Type B pancreatic cell (in vitro differentiated cells): ENCODE measurements around the gene ARHGEF28. TPM values are rescaled to one million over a fixed set of nuclear protein-coding genes. Genes with fewer than 3 reads are reported as not detected.

Source experiments
- DNase-seq: peaks from one replicate; pipeline ENCODE4 v3.0.0; 2021; ENCODE audit warnings: mixed read lengths; ENCODE audit not compliant: unreplicated experiment; ENCODE audit errors: extremely low spot score
- H3K27ac Mint-ChIP-seq: 2 replicates; pipeline ENCODE4 v1.8.0; 2021; ENCODE audit warnings: mild to moderate bottlenecking, mixed read lengths
- H3K27me3 Mint-ChIP-seq: 2 replicates; pipeline ENCODE4 v1.8.0; 2021; ENCODE audit warnings: mixed read lengths
- H3K36me3 Mint-ChIP-seq: 2 replicates; pipeline ENCODE4 v1.8.0; 2021; ENCODE audit warnings: mixed read lengths
- H3K4me1 Mint-ChIP-seq: one replicate; pipeline ENCODE4 v1.8.0; 2021; ENCODE audit warnings: mixed read lengths; ENCODE audit not compliant: unreplicated experiment
- H3K4me3 Mint-ChIP-seq: 2 replicates; pipeline ENCODE4 v1.8.0; 2021; ENCODE audit warnings: mild to moderate bottlenecking, mixed read lengths
- H3K9me3 Mint-ChIP-seq: 2 replicates; pipeline ENCODE4 v1.8.0; 2021; ENCODE audit warnings: mixed read lengths
- CTCF ChIP-seq: fragments of 200-600 bp; sonication (generic); conservative IDR thresholded peaks from 2 replicates; pipeline ENCODE4 v1.5.0; 2021; ENCODE audit warnings: antibody characterized with exemption, mild to moderate bottlenecking
- total RNA-seq: library from RNA; stranded (reverse); gene quantifications from 2 replicates; pipeline ENCODE4 v1.2.1, GENCODE V29; 2021; ENCODE audit warnings: low replicate concordance

The ARHGEF28 gene
- total RNA-seq, 1 donor from 2014 or later = 24.9 TPM

GRCh38 chr5:73917891-73918290 lies 291.9 kb downstream of the ARHGEF28 start:
- Mint-ChIP-seq H3K9me3 (no peaks in the 10 kb centered on the region), H3K36me3 (peaks cover 8% of the 10 kb centered on the region), H3K4me3 (no peak overlapping the region), H3K27ac (no peak overlapping the region), H3K27me3 (no peaks in the 10 kb centered on the region), H3K4me1 (peaks cover 25% of the 10 kb centered on the region)
- DNase-seq = no peak
- TF ChIP-seq CTCF = no peak

GRCh38 chr5:73918791-73919221 lies 292.8 kb downstream of the ARHGEF28 start:
- Mint-ChIP-seq H3K27me3 (no peaks in the 10 kb centered on the region), H3K36me3 (peaks cover 11% of the 10 kb centered on the region), H3K9me3 (no peaks in the 10 kb centered on the region), H3K4me1 (peaks cover 22% of the 10 kb centered on the region), H3K27ac (no peak overlapping the region), H3K4me3 (no peak overlapping the region)
- TF ChIP-seq CTCF = no peak
- no peak for DNase-seq

GRCh38 chr5:73921741-73922140 lies 295.7 kb downstream of the ARHGEF28 start:
- H3K4me3 Mint-ChIP-seq = no peak overlapping the region
- H3K4me1 Mint-ChIP-seq = peaks cover 20% of the 10 kb centered on the region
- peaks cover 27% of the 10 kb centered on the region for H3K36me3 Mint-ChIP-seq
- no peak overlapping the region for H3K27ac Mint-ChIP-seq
- no peaks in the 10 kb centered on the region for H3K27me3 Mint-ChIP-seq
- DNase-seq = no peak
- no peak for TF ChIP-seq CTCF
- H3K9me3 Mint-ChIP-seq = no peaks in the 10 kb centered on the region

- peaks cover 27% of the 10 kb centered on the region for H3K36me3 Mint-ChIP-seq
- peaks cover 20% of the 10 kb centered on the region for H3K4me1 Mint-ChIP-seq
- H3K9me3 Mint-ChIP-seq = no peaks in the 10 kb centered on the region
- H3K4me3 Mint-ChIP-seq = no peak overlapping the region
- H3K27me3 Mint-ChIP-seq = no peaks in the 10 kb centered on the region
- H3K27ac Mint-ChIP-seq = no peak overlapping the region
- no peak for TF ChIP-seq CTCF
- no peak for DNase-seq
These were observed 296.2 kb downstream of the ARHGEF28 start for GRCh38 chr5:73922224-73922623.

GRCh38 chr5:73922875-73923557 lies 297.0 kb downstream of the ARHGEF28 start:
- Mint-ChIP-seq H3K4me1 (peaks cover 15% of the 10 kb centered on the region), H3K4me3 (no peak overlapping the region), H3K36me3 (peaks cover 23% of the 10 kb centered on the region), H3K27ac (no peak overlapping the region), H3K9me3 (no peaks in the 10 kb centered on the region), H3K27me3 (no peaks in the 10 kb centered on the region)
- no peak for DNase-seq
- no peak for TF ChIP-seq CTCF
